ENCODE measurements around the gene TTC22.

TTC22 gene

GRCh38 chr1:54800899-54801759 lies at the start of gene TTC22:
Gene TTC22 (minus strand): TSS chr1:54801323. CDS start chr1:54801163, 160 bp downstream.
- peak; percentile 78 for DNase-seq

- DNase-seq = no peak
Observed at GRCh38 chr1:54850737-54851136, 49.6 kb upstream of the TTC22 start.

- DNase-seq = no peak
Observed at GRCh38 chr1:54850069-54850730, 49.1 kb upstream of the TTC22 start.

GRCh38 chr1:54849219-54850068 lies 48.3 kb upstream of the TTC22 start:
- DNase-seq = no peak

GRCh38 chr1:54848134-54848948 lies 47.2 kb upstream of the TTC22 start:
- no peak for DNase-seq

GRCh38 chr1:54846716-54847284 lies 45.7 kb upstream of the TTC22 start:
- no peak for DNase-seq

GRCh38 chr1:54846301-54846700 lies 45.2 kb upstream of the TTC22 start:
- no peak for DNase-seq

- no peak for DNase-seq
Observed at GRCh38 chr1:54845772-54846171, 44.6 kb upstream of the TTC22 start.

- DNase-seq = no peak
Observed at GRCh38 chr1:54844564-54844963, 43.4 kb upstream of the TTC22 start.

- DNase-seq = no peak
Observed at GRCh38 chr1:54843449-54843848, 42.3 kb upstream of the TTC22 start.

GRCh38 chr1:54842963-54843362 lies 41.8 kb upstream of the TTC22 start:
- no peak for DNase-seq

GRCh38 chr1:54842206-54842915 lies 41.2 kb upstream of the TTC22 start:
- no peak for DNase-seq

- DNase-seq = no peak
Observed at GRCh38 chr1:54839824-54840223, 38.7 kb upstream of the TTC22 start.

- no peak for DNase-seq
Observed at GRCh38 chr1:54838565-54839180, 37.5 kb upstream of the TTC22 start.

- no peak for DNase-seq
Observed at GRCh38 chr1:54837002-54837853, 36.1 kb upstream of the TTC22 start.

- no peak for DNase-seq
Observed at GRCh38 chr1:54836594-54836993, 35.5 kb upstream of the TTC22 start.

- no peak for DNase-seq
Observed at GRCh38 chr1:54835970-54836369, 34.8 kb upstream of the TTC22 start.

GRCh38 chr1:54835131-54835898 lies 34.2 kb upstream of the TTC22 start:
- DNase-seq = no peak

- no peak for DNase-seq
Observed at GRCh38 chr1:54834007-54834541, 33.0 kb upstream of the TTC22 start.
